ENCODE results near the gene TMEM54. TPM values are rescaled to one million over a fixed set of nuclear protein-coding genes. Genes with fewer than 3 reads are reported as not detected.

Gene TMEM54
- total and polyA plus RNA-seq, 2 experiments from 2014 or later = 33.7 to 60.4 TPM

GRCh38 chr1:32890516-32891240, 10.5 kb downstream of the TMEM54 start:
- Histone ChIP-seq H3K4me3 (no peak overlapping the region), H3K27ac (no peak overlapping the region), H3K27me3 (replicated peaks; ENCODE audit: insufficient read depth) (peaks cover 19% of the 10 kb centered on the region), H3K79me2 (ENCODE audit: insufficient read depth) (no peaks in the 10 kb centered on the region), H3K4me2 (ENCODE audit: unreplicated experiment) (no peak overlapping the region), H3K9me2 (ENCODE audit: insufficient read depth) (no peaks in the 10 kb centered on the region), H3K9ac (no peak overlapping the region), H2AFZ (no peak overlapping the region), H3F3A (ENCODE audit: insufficient read depth) (no peaks in the 10 kb centered on the region), H3K4me1 (ENCODE audit: insufficient read depth) (no peaks in the 10 kb centered on the region), H3K36me3 (ENCODE audit: low read depth) (no peaks in the 10 kb centered on the region), H3K9me3 (ENCODE audit: low read depth) (no peaks in the 10 kb centered on the region), H4K20me1 (ENCODE audit: insufficient read depth) (no peaks in the 10 kb centered on the region)
- WGBS, 2 experiments (ENCODE audit: low coverage in 1 of 2, low lambda C conversion rate in 2 of 2, missing lambda C conversion rate in 2 of 2) = 60 to 65% methylated on average over 7 of the region's 7 CpGs
- TF ChIP-seq EZH2 (IDR thresholded peaks at IDR 0.05; ENCODE audit: insufficient read depth, poor library complexity, severe bottlenecking) = no peak
- no peak for TF ChIP-seq EZH2phosphoT487 (IDR thresholded peaks at IDR 0.05; ENCODE audit: insufficient read depth, low read depth)
- no peak for DNase-seq
- in situ Hi-C loops (cut with MboI) = no loop called here

- H3K79me2 ChIP-seq (ENCODE audit: insufficient read depth) = no peaks in the 10 kb centered on the region
- H3K4me3 ChIP-seq = no peak overlapping the region
- no peaks in the 10 kb centered on the region for H3K36me3 ChIP-seq (ENCODE audit: low read depth)
- H3K9ac ChIP-seq = no peak overlapping the region
- no peak overlapping the region for H3K27ac ChIP-seq
- no peak for TF ChIP-seq EZH2 (IDR thresholded peaks at IDR 0.05; ENCODE audit: insufficient read depth, poor library complexity, severe bottlenecking)
- TF ChIP-seq EZH2phosphoT487 (IDR thresholded peaks at IDR 0.05; ENCODE audit: insufficient read depth, low read depth) = no peak
- no peaks in the 10 kb centered on the region for H4K20me1 ChIP-seq (ENCODE audit: insufficient read depth)
- H3F3A ChIP-seq (ENCODE audit: insufficient read depth) = no peaks in the 10 kb centered on the region
- WGBS, 2 experiments (ENCODE audit: low coverage in 1 of 2, low lambda C conversion rate in 2 of 2, missing lambda C conversion rate in 2 of 2) = 62 to 76% methylated on average over 3 of the region's 3 CpGs
- no peak for DNase-seq
- no peak overlapping the region for H2AFZ ChIP-seq
- peaks cover 28% of the 10 kb centered on the region for H3K27me3 ChIP-seq (replicated peaks; ENCODE audit: insufficient read depth)
- in situ Hi-C loops (cut with MboI) = no loop called here
- H3K9me2 ChIP-seq (ENCODE audit: insufficient read depth) = no peaks in the 10 kb centered on the region
- no peak overlapping the region for H3K4me2 ChIP-seq (ENCODE audit: unreplicated experiment)
- H3K9me3 ChIP-seq (ENCODE audit: low read depth) = no peaks in the 10 kb centered on the region
- H3K4me1 ChIP-seq (ENCODE audit: insufficient read depth) = no peaks in the 10 kb centered on the region
Observed at GRCh38 chr1:32889731-32890278, 11.4 kb downstream of the TMEM54 start.

GRCh38 chr1:32888677-32889420, 12.3 kb downstream of the TMEM54 start:
- no peak overlapping the region for H2AFZ ChIP-seq
- H3K9me3 ChIP-seq (ENCODE audit: low read depth) = no peaks in the 10 kb centered on the region
- H3K27me3 ChIP-seq (replicated peaks; ENCODE audit: insufficient read depth) = peaks cover 31% of the 10 kb centered on the region
- H3K27ac ChIP-seq = no peak overlapping the region
- H4K20me1 ChIP-seq (ENCODE audit: insufficient read depth) = no peaks in the 10 kb centered on the region
- H3F3A ChIP-seq (ENCODE audit: insufficient read depth) = no peaks in the 10 kb centered on the region
- in situ Hi-C loops (cut with MboI) = no loop called here
- no peaks in the 10 kb centered on the region for H3K4me1 ChIP-seq (ENCODE audit: insufficient read depth)
- TF ChIP-seq EZH2phosphoT487 (IDR thresholded peaks at IDR 0.05; ENCODE audit: insufficient read depth, low read depth) (no peak), EZH2 (IDR thresholded peaks at IDR 0.05; ENCODE audit: insufficient read depth, poor library complexity, severe bottlenecking) (no peak)
- H3K79me2 ChIP-seq (ENCODE audit: insufficient read depth) = no peaks in the 10 kb centered on the region
- H3K9me2 ChIP-seq (ENCODE audit: insufficient read depth) = no peaks in the 10 kb centered on the region
- no peak for DNase-seq
- no peak overlapping the region for H3K9ac ChIP-seq
- H3K36me3 ChIP-seq (ENCODE audit: low read depth) = no peaks in the 10 kb centered on the region
- H3K4me2 ChIP-seq (ENCODE audit: unreplicated experiment) = no peak overlapping the region
- WGBS, 2 experiments (ENCODE audit: low coverage in 1 of 2, low lambda C conversion rate in 2 of 2, missing lambda C conversion rate in 2 of 2) = 82% methylated on average over 24 of the region's 24 CpGs
- no peak overlapping the region for H3K4me3 ChIP-seq

GRCh38 chr1:32888134-32888533, 13.1 kb downstream of the TMEM54 start:
- Histone ChIP-seq H2AFZ (no peak overlapping the region), H3K79me2 (ENCODE audit: insufficient read depth) (no peaks in the 10 kb centered on the region), H3F3A (ENCODE audit: insufficient read depth) (no peaks in the 10 kb centered on the region), H4K20me1 (ENCODE audit: insufficient read depth) (no peaks in the 10 kb centered on the region), H3K4me2 (ENCODE audit: unreplicated experiment) (no peak overlapping the region), H3K4me3 (no peak overlapping the region), H3K36me3 (ENCODE audit: low read depth) (no peaks in the 10 kb centered on the region), H3K9ac (no peak overlapping the region), H3K27me3 (replicated peaks; ENCODE audit: insufficient read depth) (peaks cover 31% of the 10 kb centered on the region), H3K4me1 (ENCODE audit: insufficient read depth) (no peaks in the 10 kb centered on the region), H3K9me3 (ENCODE audit: low read depth) (no peaks in the 10 kb centered on the region), H3K27ac (no peak overlapping the region), H3K9me2 (ENCODE audit: insufficient read depth) (no peaks in the 10 kb centered on the region)
- 52 to 58% methylated on average over 3 of the region's 3 CpGs for WGBS, 2 experiments (ENCODE audit: low coverage in 1 of 2, low lambda C conversion rate in 2 of 2, missing lambda C conversion rate in 2 of 2)
- in situ Hi-C loops (cut with MboI) = no loop called here
- TF ChIP-seq EZH2phosphoT487 (IDR thresholded peaks at IDR 0.05; ENCODE audit: insufficient read depth, low read depth) (no peak), EZH2 (IDR thresholded peaks at IDR 0.05; ENCODE audit: insufficient read depth, poor library complexity, severe bottlenecking) (no peak)
- DNase-seq = no peak
